ENCODE measurements around the gene VAC14.
"Not testable (repeated sequence)": the region's sequence is repeated elsewhere in the genome, so short reads cannot be mapped to it uniquely, and the experiment has no call there.

VAC14 gene

DNA sequence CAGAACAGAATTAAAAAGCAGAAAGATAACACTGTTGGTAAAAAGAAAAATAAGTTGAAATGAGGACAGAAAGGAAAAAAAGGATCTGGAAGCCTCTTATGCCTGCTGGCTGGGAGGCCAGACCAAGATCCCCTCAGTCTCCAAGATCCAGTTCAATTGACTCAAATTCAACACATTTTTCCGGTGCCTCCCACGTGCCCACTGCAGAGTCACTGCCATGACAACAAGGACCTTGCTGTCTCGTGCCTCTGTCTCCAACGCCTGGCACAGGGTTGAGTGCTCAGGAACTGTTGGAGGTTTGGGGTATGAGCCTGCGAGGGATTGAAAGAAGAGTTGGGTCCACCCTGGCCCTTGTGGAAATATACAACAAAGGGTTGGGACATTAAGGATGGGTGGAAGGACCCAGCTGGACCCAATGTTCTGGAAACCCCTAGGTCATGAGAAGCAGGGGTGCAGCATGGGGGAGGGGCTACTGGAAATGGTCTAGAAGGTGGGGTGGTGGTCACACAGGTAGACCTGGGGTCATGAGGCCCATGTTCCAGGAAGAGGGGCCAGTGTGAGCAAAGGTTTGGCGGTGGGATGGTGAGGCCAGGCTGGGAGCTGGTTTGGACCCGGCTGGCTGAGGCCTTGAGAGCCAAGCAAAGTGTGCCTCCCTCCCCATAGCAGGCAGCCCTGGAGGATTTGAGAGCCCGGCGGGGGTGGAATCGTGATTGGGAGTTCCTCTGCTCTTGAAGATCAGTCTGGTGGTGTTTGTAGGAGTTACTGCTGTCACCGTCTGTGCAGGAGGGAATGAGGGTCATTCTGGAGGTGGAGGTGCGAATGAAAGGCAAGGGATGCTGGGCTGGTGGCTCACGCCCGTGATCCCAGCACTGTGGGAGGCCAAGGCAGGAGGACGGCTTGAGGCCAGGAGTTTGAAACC lies 153.3 kb downstream of the VAC14 start:
- H3K4me3 Mint-ChIP-seq: no peak overlapping the region
- peaks cover 15% of the 10 kb centered on the region for H3K9me3 Mint-ChIP-seq
- H3K4me1 Mint-ChIP-seq: peaks cover 5% of the 10 kb centered on the region
- peak overlapping the region; percentile 70 for H3K27ac Mint-ChIP-seq
- H3K36me3 Mint-ChIP-seq (ENCODE audit: low read depth): no peaks in the 10 kb centered on the region
- no peak for TF ChIP-seq CTCF (IDR thresholded peaks at IDR 0.05)
- peaks cover 14% of the 10 kb centered on the region for H3K27me3 Mint-ChIP-seq (ENCODE audit: low read depth, poor library complexity)
- no peak for DNase-seq

DNA sequence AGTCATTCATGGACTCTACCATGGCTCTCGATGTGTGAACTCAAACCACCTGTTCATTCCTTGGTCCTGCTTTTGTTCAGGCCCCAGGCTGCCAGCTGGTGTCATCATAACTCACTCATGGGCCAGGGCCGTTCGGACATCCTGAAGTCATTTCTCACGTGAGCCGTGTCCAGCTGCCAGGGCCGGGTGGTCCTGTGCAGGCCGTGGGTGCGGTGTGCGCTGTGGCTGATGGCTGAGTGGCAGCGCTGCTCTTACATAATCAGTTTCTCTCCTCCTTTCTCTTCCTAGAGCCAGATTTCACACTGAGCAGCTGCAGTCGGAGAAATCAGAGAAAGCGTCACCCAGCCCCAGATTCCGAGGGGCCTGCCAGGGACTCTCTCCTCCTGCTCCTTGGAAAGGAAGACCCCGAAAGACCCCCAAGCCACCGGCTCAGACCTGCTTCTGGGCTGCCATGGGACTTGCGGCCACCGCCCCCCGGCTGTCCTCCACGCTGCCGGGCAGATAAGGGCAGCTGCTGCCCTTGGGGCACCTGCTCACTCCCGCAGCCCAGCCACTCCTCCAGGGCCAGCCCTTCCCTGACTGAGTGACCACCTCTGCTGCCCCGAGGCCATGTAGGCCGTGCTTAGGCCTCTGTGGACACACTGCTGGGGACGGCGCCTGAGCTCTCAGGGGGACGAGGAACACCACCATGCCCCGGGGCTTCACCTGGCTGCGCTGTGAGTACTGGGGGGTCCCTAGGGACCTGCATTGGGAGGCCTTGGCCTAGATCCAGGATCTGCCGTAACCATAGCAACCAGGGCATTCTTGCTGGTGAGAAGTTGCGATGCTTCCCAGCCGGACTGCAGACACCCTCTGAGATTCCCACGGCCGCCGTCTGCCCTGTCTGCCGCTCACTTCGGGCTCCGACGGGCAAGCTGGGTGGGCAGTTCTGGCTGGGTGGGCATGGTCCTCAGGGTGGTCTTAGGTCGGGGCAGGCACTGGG lies 154.4 kb downstream of the VAC14 start, which contains the start of gene IL34:
TSS of gene IL34 (plus strand) at position 300 of the 982 bp plus-strand sequence. CDS start at position 689, 389 bp downstream.
- Mint-ChIP-seq H3K27me3 (ENCODE audit: low read depth, poor library complexity) (peaks cover 21% of the 10 kb centered on the region), H3K4me1 (peaks cover 5% of the 10 kb centered on the region), H3K36me3 (ENCODE audit: low read depth) (no peaks in the 10 kb centered on the region), H3K27ac (no peak within 1 kb of the TSS), H3K9me3 (peaks cover 15% of the 10 kb centered on the region), H3K4me3 (no peak within 1 kb of the TSS)
- TF ChIP-seq CTCF (IDR thresholded peaks at IDR 0.05): no peak
- DNase-seq: peak; percentile 44

DNA sequence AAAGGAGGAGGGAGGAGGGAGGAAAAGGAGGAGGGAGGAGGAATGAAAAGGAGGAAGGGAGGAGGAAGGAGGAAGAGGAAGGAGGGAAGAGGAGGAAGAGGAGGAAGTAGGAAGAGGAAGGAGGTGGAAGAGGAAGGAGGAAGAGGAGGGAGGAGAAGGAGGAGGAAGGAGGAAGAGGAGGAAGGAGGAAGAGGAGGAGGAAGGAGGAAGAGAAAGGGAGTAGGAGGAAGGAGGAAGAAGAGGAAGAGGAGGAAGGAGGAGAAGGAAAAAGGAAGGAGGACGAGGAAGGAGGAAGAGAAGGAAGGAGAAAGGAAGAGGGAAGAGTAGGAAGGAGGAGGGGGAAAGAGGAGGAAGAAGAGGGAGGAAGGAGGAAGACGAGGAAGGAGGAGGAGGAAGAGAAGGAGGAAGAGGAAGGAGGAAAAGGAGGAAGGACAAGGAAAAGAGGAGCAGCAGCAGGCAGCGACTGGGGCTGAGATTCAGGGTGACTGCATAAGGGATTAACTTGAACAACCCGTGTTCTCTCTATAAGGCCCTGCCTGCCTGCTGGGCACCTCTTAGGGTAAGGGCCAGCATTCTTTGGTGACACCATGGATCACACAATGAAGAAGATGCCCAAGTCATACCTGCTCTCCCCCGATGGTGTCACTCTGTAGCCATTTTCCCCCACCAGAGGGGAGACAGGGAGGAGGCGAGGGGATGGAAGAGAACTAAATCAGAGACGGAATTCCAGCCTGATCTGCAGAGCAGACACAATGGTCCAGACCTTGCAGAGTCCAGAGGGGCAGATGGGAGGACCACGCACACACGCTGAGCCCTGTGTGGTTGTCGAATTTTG lies 156.0 kb downstream of the VAC14 start:
- Mint-ChIP-seq H3K36me3 (ENCODE audit: low read depth) (no peaks in the 10 kb centered on the region), H3K27me3 (ENCODE audit: low read depth, poor library complexity) (peaks cover 21% of the 10 kb centered on the region), H3K27ac (no peak overlapping the region), H3K4me1 (peaks cover 5% of the 10 kb centered on the region), H3K9me3 (peaks cover 15% of the 10 kb centered on the region), H3K4me3 (no peak overlapping the region)
- DNase-seq: no peak
- TF ChIP-seq CTCF (IDR thresholded peaks at IDR 0.05): no peak

GRCh38 chr16:70643264-70643663 lies 157.7 kb downstream of the VAC14 start:
- not testable (repeated sequence) for H3K4me1 Mint-ChIP-seq; DNase-seq; H3K9me3 Mint-ChIP-seq; H3K27ac Mint-ChIP-seq; H3K4me3 Mint-ChIP-seq; H3K36me3 Mint-ChIP-seq (ENCODE audit: low read depth)
- peaks cover 22% of the 10 kb centered on the region for H3K27me3 Mint-ChIP-seq (ENCODE audit: low read depth, poor library complexity)

GRCh38 chr16:70642633-70643032 lies 158.3 kb downstream of the VAC14 start:
- no peaks in the 10 kb centered on the region for H3K36me3 Mint-ChIP-seq (ENCODE audit: low read depth)
- DNase-seq: no peak
- H3K9me3 Mint-ChIP-seq: peaks cover 1% of the 10 kb centered on the region
- TF ChIP-seq CTCF (IDR thresholded peaks at IDR 0.05): no peak
- no peak overlapping the region for H3K27ac Mint-ChIP-seq
- H3K27me3 Mint-ChIP-seq (ENCODE audit: low read depth, poor library complexity): peaks cover 26% of the 10 kb centered on the region
- H3K4me1 Mint-ChIP-seq: peaks cover 5% of the 10 kb centered on the region
- no peak overlapping the region for H3K4me3 Mint-ChIP-seq

Data from nephron progenitor cell (in vitro differentiated cells).